Tibial nerve (tissue), 4 donors: Measurements from ENCODE around the gene PEDS1.

ENCODE experiments used
- CTCF ChIP-seq, 5 experiments: fragments of 200-600 bp in 3 of 5; fragments of 450-650 bp in 2 of 5; sonication (generic) in 3 of 5; IDR thresholded peaks; one replicate each; pipeline ENCODE4 v1.5.1; 2016 to 2019; ENCODE audit warnings: antibody characterized with exemption in 5 of 5, mild to moderate bottlenecking in 3 of 5, moderate library complexity in 2 of 5
- EP300 ChIP-seq, 2 donors: sonication (generic); formaldehyde crosslinking; IDR thresholded peaks; one replicate each; pipeline ENCODE4 v1.6.1; 2017; ENCODE audit warnings: antibody characterized with exemption in 2 of 2, mild to moderate bottlenecking in 1 of 2
- POLR2A ChIP-seq, 2 donors: fragments of 450-650 bp; IDR thresholded peaks; one replicate each; pipeline ENCODE4 v1.6.1; 2017; ENCODE audit warnings: antibody characterized with exemption in 2 of 2, mild to moderate bottlenecking in 2 of 2, moderate library complexity in 2 of 2

DNA sequence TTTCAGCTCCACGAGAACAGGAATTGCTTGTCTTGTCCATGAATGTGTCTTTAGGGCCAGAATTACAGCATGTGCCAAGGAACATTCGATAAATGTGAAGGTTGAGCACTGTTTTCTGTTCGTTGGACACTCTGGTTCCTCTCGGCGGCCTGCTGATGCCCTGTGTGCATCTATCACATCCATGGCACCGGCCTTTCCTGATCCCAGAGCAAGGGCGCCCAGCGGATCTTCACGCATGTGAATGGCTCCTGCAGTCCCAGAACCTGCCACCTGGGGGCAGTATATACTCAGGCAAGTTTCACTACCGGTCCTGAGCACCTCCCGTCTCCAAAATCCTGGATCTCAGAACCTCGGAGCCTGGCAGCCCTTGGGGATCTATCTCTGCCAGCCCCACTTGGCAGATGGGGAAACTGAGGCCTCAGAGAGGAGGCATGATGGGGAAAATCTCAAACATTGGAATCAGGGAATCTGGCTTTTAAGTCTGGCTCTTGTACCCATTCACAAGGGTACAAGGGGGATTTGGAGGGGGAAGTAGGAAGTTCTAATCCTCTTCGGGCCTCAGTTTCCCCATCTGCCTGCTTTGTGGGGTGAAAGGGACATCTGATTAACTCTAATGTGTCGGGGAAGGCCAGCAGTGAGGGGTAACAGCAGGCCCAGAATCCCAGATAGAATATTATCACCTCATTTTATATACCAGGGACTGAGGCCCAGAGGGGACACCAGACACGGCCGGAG lies 32.8 kb upstream of the PEDS1 start:
- TF ChIP-seq CTCF (IDR thresholded peaks at IDR 0.05) (peak; percentile 95 to 99 (median 99)), POLR2A (IDR thresholded peaks at IDR 0.05) (no peak), EP300 (IDR thresholded peaks at IDR 0.05) (peak in 1 of 2 donors; percentile 29)
